Kidney (tissue), 14 donors: ENCODE data around the gene NHEJ1. TPM values are rescaled to one million over a fixed set of nuclear protein-coding genes. Genes with fewer than 3 reads are reported as not detected.
A peak's percentile ranks its signal among the peaks of the same experiment; 100 is the strongest.

ENCODE experiments used
- DNase-seq, 5 donors: peaks; one replicate each; pipeline ENCODE4 v3.0.0-alpha.2; 2013 to 2020
- FAIRE-seq: peaks from 2 replicates; lab custom pipeline; 2012; peaks lifted over from hg19 to GRCh38; lab: Jason Lieb, UNC
- H3K27ac ChIP-seq, 2 donors: one replicate each; pipeline ENCODE4 v1.7.0; 2013; ENCODE audit warnings: low read depth in 2 of 2, low read length in 2 of 2, inconsistent platforms in 1 of 2
- H3K27me3 ChIP-seq: one replicate; pipeline ENCODE4 v1.7.1; 2013; ENCODE audit warnings: low read length, inconsistent platforms; ENCODE audit not compliant: control insufficient read depth, insufficient read depth
- H3K36me3 ChIP-seq, 3 donors: one replicate each; pipeline versions ENCODE4 v1.7.0 to v1.7.1; 2013; ENCODE audit warnings: low read length in 3 of 3, control low read depth in 1 of 3, inconsistent platforms in 1 of 3; ENCODE audit not compliant: insufficient read depth in 3 of 3, control insufficient read depth in 2 of 3
- H3K4me1 ChIP-seq, 3 donors: one replicate each; pipeline versions ENCODE4 v1.7.0 to v1.7.1; 2013; ENCODE audit warnings: low read length in 3 of 3, inconsistent platforms in 1 of 3, low read depth in 1 of 3; ENCODE audit not compliant: control insufficient read depth in 2 of 3, insufficient read depth in 2 of 3
- H3K4me3 ChIP-seq, 3 donors: one replicate each; pipeline versions ENCODE4 v1.7.0 to v1.8.1; 2013; ENCODE audit warnings: low read length in 3 of 3, control low read depth in 1 of 3, inconsistent platforms in 1 of 3
- H3K9ac ChIP-seq, 3 donors: one replicate each; pipeline versions ENCODE4 v1.7.0 to v1.7.1; 2013; ENCODE audit warnings: low read length in 3 of 3, control low read depth in 1 of 3, inconsistent platforms in 1 of 3
- H3K9me3 ChIP-seq, 3 donors: one replicate each; pipeline versions ENCODE4 v1.7.0 to v1.7.1; 2013; ENCODE audit warnings: low read length in 3 of 3, control low read depth in 1 of 3, inconsistent platforms in 1 of 3; ENCODE audit not compliant: control insufficient read depth in 2 of 3, insufficient read depth in 1 of 3
- CTCF ChIP-seq: IDR thresholded peaks from 3 replicates; pipeline ENCODE4 v1.5.1; 2012; ENCODE audit warnings: mild to moderate bottlenecking, moderate library complexity, borderline replicate concordance; ENCODE audit not compliant: insufficient read depth; ENCODE audit errors: extremely low read depth
- intact Hi-C: fragments of 100-400 bp; cut with DNase I; formaldehyde crosslinking; loops from one replicate; pipeline ENCODE4 v1.11.1; 2022
- polyA plus RNA-seq: library from polyadenylated mRNA; stranded (reverse); fragments of 350-450 nt; fragmentation: Illumina TruSeq; extraction: RNeasy Lipid Tissue Mini Kit (QIAGEN cat#74804); gene quantifications from one replicate; pipeline ENCODE4 v1.2.3, GENCODE V29; 2014; ENCODE audit warnings: low read depth, low replicate concordance; ENCODE audit not compliant: insufficient read depth
- total RNA-seq: library from RNA; stranded (reverse); fragmentation: NEBNext Ultra II Directional; extraction: Animal tissue kit (Norgen Biotek cat#: 25700); gene quantifications from one replicate; pipeline ENCODE4 v1.2.1, GENCODE V29; 2021
- donor health status: control.
- donor health status: control.
- donor health status: control.
- donor health status: control.
- donor health status: control.
- donor health status: DM: yes; HTN: yes; CAD: no.
- donor health status: Normal renal cell carcinoma (clear cell type).

Gene NHEJ1
- total and polyA plus RNA-seq, 2 donors from 2014 or later, result 17.5 to 17.7 TPM

DNA sequence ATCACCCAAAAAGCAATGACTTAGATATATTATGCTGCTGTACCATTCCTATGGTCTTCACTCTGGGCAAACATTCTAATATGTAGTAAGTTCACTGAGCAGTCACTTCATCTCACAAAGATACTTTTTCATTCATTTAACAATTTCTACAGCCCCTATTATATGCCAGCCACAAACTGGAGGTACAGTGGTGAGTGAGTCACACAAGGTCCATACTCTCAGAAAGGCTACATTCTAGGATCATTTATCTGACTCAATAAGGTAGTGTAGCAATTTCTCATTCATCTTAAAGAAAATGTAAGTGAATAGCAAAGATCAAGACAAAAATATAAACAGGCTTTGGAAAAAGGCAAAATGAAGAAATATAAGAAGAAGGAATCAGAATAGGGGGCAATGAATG, 40.5 kb downstream of the NHEJ1 start:
- peaks cover 0 to 35% (median 21%) of the 10 kb centered on the region in 3 donors for H3K4me1 ChIP-seq
- no peaks in the 10 kb centered on the region for H3K36me3 ChIP-seq
- H3K4me3 ChIP-seq, result no peak overlapping the region
- H3K27ac ChIP-seq, result no peak overlapping the region
- H3K9me3 ChIP-seq, result no peaks in the 10 kb centered on the region
- intact Hi-C loops, result no loop called here
- TF ChIP-seq CTCF, result no peak
- FAIRE-seq, result no peak
- H3K27me3 ChIP-seq, result no peaks in the 10 kb centered on the region
- no peak for DNase-seq
- H3K9ac ChIP-seq, result no peak overlapping the region

- H3K36me3 ChIP-seq, result no peaks in the 10 kb centered on the region
- peaks cover 0 to 30% (median 21%) of the 10 kb centered on the region in 3 donors for H3K4me1 ChIP-seq
- FAIRE-seq, result no peak
- DNase-seq, result peak in 4 of 5 donors; percentile 56 to 82 (median 66)
- H3K9me3 ChIP-seq, result no peaks in the 10 kb centered on the region
- H3K27me3 ChIP-seq, result no peaks in the 10 kb centered on the region
- H3K27ac ChIP-seq, result no peak overlapping the region
- peak; percentile 88 for TF ChIP-seq CTCF
- intact Hi-C loops, result no loop called here
- no peak overlapping the region for H3K9ac ChIP-seq
- H3K4me3 ChIP-seq, result no peak overlapping the region
These were observed 41.1 kb downstream of the NHEJ1 start for GRCh38 chr2:219119422-219120043.

DNA sequence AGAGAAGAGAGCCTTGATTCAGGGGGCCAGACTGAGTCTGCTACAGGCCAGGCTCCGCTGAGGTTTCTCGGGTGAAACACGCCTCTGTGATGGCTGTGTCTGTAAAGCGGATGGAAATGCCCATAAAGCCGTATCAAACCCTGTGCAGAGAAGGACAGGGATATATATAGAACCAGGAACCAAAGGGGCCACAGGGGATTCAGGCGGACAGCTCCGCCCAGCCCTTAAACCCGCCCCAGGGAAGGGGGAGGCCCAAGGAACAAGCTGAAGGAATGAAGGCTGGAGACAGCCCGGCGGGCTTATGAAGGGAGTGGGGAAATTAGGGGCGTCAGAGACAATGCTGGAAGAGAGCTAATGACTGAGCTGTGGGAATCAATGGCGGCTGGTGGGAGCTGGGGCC, 42.1 kb downstream of the NHEJ1 start:
- no peak for FAIRE-seq
- H3K9ac ChIP-seq, result no peak overlapping the region
- intact Hi-C loops, result no loop called here

More for the DNA sequence above, 42.1 kb downstream of the NHEJ1 start:
- Histone ChIP-seq H3K27me3 (no peaks in the 10 kb centered on the region), H3K9me3 (no peaks in the 10 kb centered on the region), H3K4me1 (peaks cover 0 to 20% (median 12%) of the 10 kb centered on the region in 3 donors), H3K27ac (no peak overlapping the region), H3K36me3 (no peaks in the 10 kb centered on the region), H3K4me3 (no peak overlapping the region)
- TF ChIP-seq CTCF, result no peak
- DNase-seq, result peak in 3 of 5 donors; percentile 6 to 62 (median 21)
